Measurements from ENCODE around the gene EPB41L1.
"Not testable (repeated sequence)": the region's sequence is repeated elsewhere in the genome, so short reads cannot be mapped to it uniquely, and the experiment has no call there.

GRCh38 chr20:36137313-36137712, 17.2 kb upstream of the EPB41L1 start:
- TF ChIP-seq CTCF (IDR thresholded peaks at IDR 0.05); TCF7L2 (IDR thresholded peaks at IDR 0.05; ENCODE audit: low read depth, low read length); POLR2AphosphoS5 (IDR thresholded peaks at IDR 0.05; ENCODE audit: low read depth, low read length): not testable (repeated sequence)

All from Panc1 (cell line).